GM23338 (cell line): ENCODE measurements around the gene FBXO15. TPM values are rescaled to one million over a fixed set of nuclear protein-coding genes. Genes with fewer than 3 reads are reported as not detected.

Source experiments
- ATAC-seq: fragments of 200-7000 bp; cut with Tn5 transposase; 3 replicates; pipeline ENCODE4 v1.9.1; 2020
- DNase-seq: peaks from one replicate; pipeline ENCODE4 v3.0.0-alpha.2; 2015; ENCODE audit warnings: low spot score
- H2AFZ ChIP-seq: fragments of 200-600 bp; sonication (generic); 2 replicates; pipeline ENCODE4 v1.8.0; 2016; ENCODE audit warnings: antibody characterized with exemption, mild to moderate bottlenecking, moderate library complexity
- H3F3A ChIP-seq: fragments of 200-600 bp; sonication (generic); replicated peaks from 2 replicates; pipeline ENCODE4 v1.8.0; 2017; ENCODE audit warnings: antibody characterized with exemption, mixed run types, low read depth
- H3K27ac ChIP-seq: fragments of 200-600 bp; sonication (generic); 2 replicates; pipeline ENCODE4 v1.6.1; 2016; ENCODE audit warnings: low read depth
- H3K27me3 ChIP-seq: fragments of 200-600 bp; sonication (generic); 2 replicates; pipeline ENCODE4 v1.8.0; 2016; ENCODE audit warnings: mild to moderate bottlenecking, mixed run types, moderate library complexity; ENCODE audit not compliant: insufficient read depth
- H3K36me3 ChIP-seq: fragments of 200-600 bp; sonication (generic); 2 replicates; pipeline ENCODE4 v1.8.0; 2016; ENCODE audit warnings: mild to moderate bottlenecking; ENCODE audit not compliant: insufficient read depth
- H3K4me1 ChIP-seq: fragments of 200-600 bp; sonication (generic); 2 replicates; pipeline ENCODE4 v1.8.0; 2016; ENCODE audit warnings: mild to moderate bottlenecking, moderate library complexity; ENCODE audit not compliant: insufficient read depth
- H3K4me2 ChIP-seq: fragments of 200-600 bp; sonication (generic); 2 replicates; pipeline ENCODE4 v1.7.1; 2017; ENCODE audit warnings: mixed run types
- H3K4me3 ChIP-seq: fragments of 200-600 bp; sonication (generic); 2 replicates; pipeline ENCODE4 v1.6.1; 2016; ENCODE audit warnings: mixed run types
- H3K79me2 ChIP-seq: fragments of 200-600 bp; sonication (generic); replicated peaks from 2 replicates; pipeline ENCODE4 v1.8.0; 2017; ENCODE audit warnings: mild to moderate bottlenecking; ENCODE audit not compliant: insufficient read depth
- H3K9me2 ChIP-seq: fragments of 200-600 bp; sonication (generic); 2 replicates; pipeline ENCODE4 v1.8.0; 2017; ENCODE audit not compliant: insufficient read depth
- H4K20me1 ChIP-seq: fragments of 200-600 bp; sonication (generic); replicated peaks from 2 replicates; pipeline ENCODE4 v1.8.0; 2017; ENCODE audit warnings: mild to moderate bottlenecking; ENCODE audit not compliant: insufficient read depth
- H3K27ac Mint-ChIP-seq: 2 replicates; pipeline ENCODE4 v1.8.0; 2020; ENCODE audit warnings: inconsistent platforms, mild to moderate bottlenecking, moderate library complexity, mixed read lengths
- H3K27me3 Mint-ChIP-seq: 3 replicates; pipeline ENCODE4 v1.8.0; 2022; ENCODE audit warnings: low read depth, mild to moderate bottlenecking, moderate library complexity, mixed read lengths, inconsistent platforms; ENCODE audit not compliant: insufficient read depth, poor library complexity
- H3K36me3 Mint-ChIP-seq: 3 replicates; pipeline ENCODE4 v1.8.0; 2021; ENCODE audit warnings: low read depth, mild to moderate bottlenecking, inconsistent platforms, moderate library complexity, mixed read lengths
- H3K4me1 Mint-ChIP-seq: 3 replicates; pipeline ENCODE4 v1.8.0; 2020; ENCODE audit warnings: mild to moderate bottlenecking, inconsistent platforms, mixed read lengths
- H3K4me3 Mint-ChIP-seq: 3 replicates; pipeline ENCODE4 v1.8.0; 2021; ENCODE audit warnings: moderate library complexity, mild to moderate bottlenecking, inconsistent platforms, mixed read lengths
- H3K9me3 Mint-ChIP-seq: 3 replicates; pipeline ENCODE4 v1.8.0; 2020; ENCODE audit warnings: moderate library complexity, mild to moderate bottlenecking, inconsistent platforms, mixed read lengths
- CREB1 ChIP-seq: fragments of 250-450 bp; sonication (Bioruptor Pico); IDR thresholded peaks from 2 replicates; pipeline ENCODE4 v1.5.0; 2020; ENCODE audit warnings: low read depth, mild to moderate bottlenecking, moderate library complexity
- EZH2 ChIP-seq: fragments of 200-600 bp; sonication (generic); IDR thresholded peaks from one replicate; pipeline ENCODE4 v1.8.0; 2017; ENCODE audit warnings: antibody characterized with exemption, mild to moderate bottlenecking, low read depth; ENCODE audit not compliant: unreplicated experiment
- EZH2phosphoT487 ChIP-seq: fragments of 200-600 bp; sonication (generic); IDR thresholded peaks from one replicate; pipeline ENCODE4 v1.8.1; 2018; ENCODE audit warnings: antibody characterized with exemption; ENCODE audit not compliant: unreplicated experiment
- JUNB ChIP-seq: IDR thresholded peaks from one replicate; pipeline ENCODE4 v1.6.1; 2016; ENCODE audit warnings: antibody characterized with exemption; ENCODE audit not compliant: unreplicated experiment
- NANOG ChIP-seq: IDR thresholded peaks from 2 replicates; pipeline ENCODE4 v1.6.1; 2016; ENCODE audit warnings: antibody characterized with exemption, borderline replicate concordance
- STAT1 ChIP-seq: IDR thresholded peaks from one replicate; pipeline ENCODE4 v1.6.1; 2016; ENCODE audit warnings: antibody characterized with exemption; ENCODE audit not compliant: unreplicated experiment
- ZNF114 ChIP-seq: fragments of 250-450 bp; sonication (Bioruptor Pico); IDR thresholded peaks from 2 replicates; pipeline ENCODE4 v1.5.0; 2020; ENCODE audit warnings: mild to moderate bottlenecking, moderate library complexity
- polyA plus RNA-seq: library from polyadenylated mRNA; unstranded; fragments of >200 nt; fragmentation: Nextera tagmentation; extraction: Ambion mirVana; gene quantifications from 2 replicates; pipeline ENCODE4 v1.2.1, GENCODE V29; 2016
- total RNA-seq: library from RNA; depleted of rRNA; stranded (reverse); fragments of >200 nt; shearing (Covaris generic); gene quantifications from 2 replicates; pipeline ENCODE4 v1.2.3, GENCODE V29; 2014
- TF ChIP-seq, protein P1 (sequence below), 2 experiments: fragments of 200-600 bp in 1 of 2; sonication (generic) in 1 of 2; conservative IDR thresholded peaks; 2 replicates each; pipeline versions ENCODE4 v1.5.1 to v1.6.1; 2016 to 2017; ENCODE audit warnings: antibody characterized with exemption in 2 of 2, low read depth in 2 of 2, mild to moderate bottlenecking in 2 of 2, moderate library complexity in 1 of 2
- TF ChIP-seq, protein P2 (sequence below): IDR thresholded peaks from 2 replicates; pipeline ENCODE4 v1.6.1; 2016; ENCODE audit warnings: antibody characterized with exemption
- TF ChIP-seq, protein P3 (sequence below): IDR thresholded peaks from one replicate; pipeline ENCODE4 v1.6.1; 2018; ENCODE audit warnings: antibody characterized with exemption; ENCODE audit not compliant: unreplicated experiment

Gene FBXO15
- total and polyA plus RNA-seq, 2 experiments from 2014 or later: 0.21 to 0.53 TPM

DNA sequence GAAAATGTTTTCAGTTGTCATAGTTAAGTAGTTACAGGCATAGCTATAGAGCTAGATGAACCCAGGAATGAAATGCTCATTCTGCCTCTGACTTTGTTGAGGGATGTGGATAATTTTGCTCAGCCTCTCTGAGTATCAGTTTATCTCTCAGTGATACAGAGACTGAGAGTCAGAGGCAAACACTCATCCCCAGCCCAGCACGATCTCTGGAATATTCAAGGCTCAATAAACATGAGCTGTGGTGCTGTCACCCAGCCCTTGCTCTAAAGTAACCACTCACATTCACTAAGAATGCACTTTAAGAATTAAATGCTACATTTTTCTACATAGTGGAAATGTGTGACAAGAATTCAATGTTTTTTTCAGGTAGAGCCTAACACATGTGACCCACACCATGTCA is 31.2 kb upstream of the FBXO15 start:
- no peaks in the 10 kb centered on the region for H3K36me3 Mint-ChIP-seq
- Histone ChIP-seq H3K27me3 (no peaks in the 10 kb centered on the region), H3K4me3 (no peak overlapping the region), H3K79me2 (no peaks in the 10 kb centered on the region), H3K27ac (no peak overlapping the region), H3K36me3 (no peaks in the 10 kb centered on the region), H2AFZ (no peak overlapping the region), H4K20me1 (no peaks in the 10 kb centered on the region), H3K4me1 (peaks cover 7% of the 10 kb centered on the region), H3F3A (no peaks in the 10 kb centered on the region), H3K9me2 (no peaks in the 10 kb centered on the region), H3K4me2 (no peak overlapping the region)
- peaks cover 7% of the 10 kb centered on the region for H3K4me1 Mint-ChIP-seq
- H3K27ac Mint-ChIP-seq: no peak overlapping the region
- H3K27me3 Mint-ChIP-seq: peaks cover 15% of the 10 kb centered on the region
- TF ChIP-seq STAT1: no peak
- TF ChIP-seq, protein P1, sequence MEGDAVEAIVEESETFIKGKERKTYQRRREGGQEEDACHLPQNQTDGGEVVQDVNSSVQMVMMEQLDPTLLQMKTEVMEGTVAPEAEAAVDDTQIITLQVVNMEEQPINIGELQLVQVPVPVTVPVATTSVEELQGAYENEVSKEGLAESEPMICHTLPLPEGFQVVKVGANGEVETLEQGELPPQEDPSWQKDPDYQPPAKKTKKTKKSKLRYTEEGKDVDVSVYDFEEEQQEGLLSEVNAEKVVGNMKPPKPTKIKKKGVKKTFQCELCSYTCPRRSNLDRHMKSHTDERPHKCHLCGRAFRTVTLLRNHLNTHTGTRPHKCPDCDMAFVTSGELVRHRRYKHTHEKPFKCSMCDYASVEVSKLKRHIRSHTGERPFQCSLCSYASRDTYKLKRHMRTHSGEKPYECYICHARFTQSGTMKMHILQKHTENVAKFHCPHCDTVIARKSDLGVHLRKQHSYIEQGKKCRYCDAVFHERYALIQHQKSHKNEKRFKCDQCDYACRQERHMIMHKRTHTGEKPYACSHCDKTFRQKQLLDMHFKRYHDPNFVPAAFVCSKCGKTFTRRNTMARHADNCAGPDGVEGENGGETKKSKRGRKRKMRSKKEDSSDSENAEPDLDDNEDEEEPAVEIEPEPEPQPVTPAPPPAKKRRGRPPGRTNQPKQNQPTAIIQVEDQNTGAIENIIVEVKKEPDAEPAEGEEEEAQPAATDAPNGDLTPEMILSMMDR (conservative IDR thresholded peaks at IDR 0.05; ENCODE audit: low read depth in 2 of 2): no peak
- TF ChIP-seq, protein P2, sequence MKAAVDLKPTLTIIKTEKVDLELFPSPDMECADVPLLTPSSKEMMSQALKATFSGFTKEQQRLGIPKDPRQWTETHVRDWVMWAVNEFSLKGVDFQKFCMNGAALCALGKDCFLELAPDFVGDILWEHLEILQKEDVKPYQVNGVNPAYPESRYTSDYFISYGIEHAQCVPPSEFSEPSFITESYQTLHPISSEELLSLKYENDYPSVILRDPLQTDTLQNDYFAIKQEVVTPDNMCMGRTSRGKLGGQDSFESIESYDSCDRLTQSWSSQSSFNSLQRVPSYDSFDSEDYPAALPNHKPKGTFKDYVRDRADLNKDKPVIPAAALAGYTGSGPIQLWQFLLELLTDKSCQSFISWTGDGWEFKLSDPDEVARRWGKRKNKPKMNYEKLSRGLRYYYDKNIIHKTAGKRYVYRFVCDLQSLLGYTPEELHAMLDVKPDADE: no peak
- no peak for TF ChIP-seq EZH2
- no peak for TF ChIP-seq ZNF114 (CRISPR knock-in tag)
- TF ChIP-seq CREB1 (CRISPR knock-in tag): no peak
- TF ChIP-seq, protein P3, sequence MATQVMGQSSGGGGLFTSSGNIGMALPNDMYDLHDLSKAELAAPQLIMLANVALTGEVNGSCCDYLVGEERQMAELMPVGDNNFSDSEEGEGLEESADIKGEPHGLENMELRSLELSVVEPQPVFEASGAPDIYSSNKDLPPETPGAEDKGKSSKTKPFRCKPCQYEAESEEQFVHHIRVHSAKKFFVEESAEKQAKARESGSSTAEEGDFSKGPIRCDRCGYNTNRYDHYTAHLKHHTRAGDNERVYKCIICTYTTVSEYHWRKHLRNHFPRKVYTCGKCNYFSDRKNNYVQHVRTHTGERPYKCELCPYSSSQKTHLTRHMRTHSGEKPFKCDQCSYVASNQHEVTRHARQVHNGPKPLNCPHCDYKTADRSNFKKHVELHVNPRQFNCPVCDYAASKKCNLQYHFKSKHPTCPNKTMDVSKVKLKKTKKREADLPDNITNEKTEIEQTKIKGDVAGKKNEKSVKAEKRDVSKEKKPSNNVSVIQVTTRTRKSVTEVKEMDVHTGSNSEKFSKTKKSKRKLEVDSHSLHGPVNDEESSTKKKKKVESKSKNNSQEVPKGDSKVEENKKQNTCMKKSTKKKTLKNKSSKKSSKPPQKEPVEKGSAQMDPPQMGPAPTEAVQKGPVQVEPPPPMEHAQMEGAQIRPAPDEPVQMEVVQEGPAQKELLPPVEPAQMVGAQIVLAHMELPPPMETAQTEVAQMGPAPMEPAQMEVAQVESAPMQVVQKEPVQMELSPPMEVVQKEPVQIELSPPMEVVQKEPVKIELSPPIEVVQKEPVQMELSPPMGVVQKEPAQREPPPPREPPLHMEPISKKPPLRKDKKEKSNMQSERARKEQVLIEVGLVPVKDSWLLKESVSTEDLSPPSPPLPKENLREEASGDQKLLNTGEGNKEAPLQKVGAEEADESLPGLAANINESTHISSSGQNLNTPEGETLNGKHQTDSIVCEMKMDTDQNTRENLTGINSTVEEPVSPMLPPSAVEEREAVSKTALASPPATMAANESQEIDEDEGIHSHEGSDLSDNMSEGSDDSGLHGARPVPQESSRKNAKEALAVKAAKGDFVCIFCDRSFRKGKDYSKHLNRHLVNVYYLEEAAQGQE: no peak
- no peak overlapping the region for H3K4me3 Mint-ChIP-seq
- no peaks in the 10 kb centered on the region; the same call in 2 of the 3 replicates for H3K9me3 Mint-ChIP-seq
- ATAC-seq: no peak
- DNase-seq: no peak

DNA sequence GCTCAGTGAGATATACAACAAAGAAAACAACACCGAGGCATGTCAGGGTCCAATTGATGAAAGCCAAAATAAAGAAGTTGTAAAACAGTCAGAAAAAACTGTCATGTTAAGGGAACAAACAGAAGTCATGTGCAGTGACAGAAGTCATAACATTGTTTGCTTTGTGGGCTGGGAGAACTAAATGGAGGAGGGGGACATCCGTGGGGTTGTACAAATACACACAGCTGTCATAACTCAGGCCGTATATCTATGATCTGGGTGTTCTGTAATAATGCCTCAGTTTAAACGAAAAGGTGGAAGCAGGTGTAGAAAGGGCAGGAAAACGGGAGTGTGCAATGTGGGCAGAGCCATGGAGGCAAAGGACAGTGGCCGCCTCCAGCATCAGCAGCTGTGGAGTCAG is 28.0 kb upstream of the FBXO15 start:
- H3K27me3 Mint-ChIP-seq: peaks cover 12% of the 10 kb centered on the region
- no peak overlapping the region for H2AFZ ChIP-seq
- H4K20me1 ChIP-seq: no peaks in the 10 kb centered on the region
- H3K9me2 ChIP-seq: no peaks in the 10 kb centered on the region
- H3K36me3 ChIP-seq: no peaks in the 10 kb centered on the region
- no peaks in the 10 kb centered on the region for H3K36me3 Mint-ChIP-seq
- no peak overlapping the region for H3K4me3 ChIP-seq
- H3K4me2 ChIP-seq: no peak overlapping the region
- no peak overlapping the region for H3K27ac ChIP-seq
- no peaks in the 10 kb centered on the region for H3F3A ChIP-seq
- ATAC-seq (no peak), DNase-seq (no peak)
- no peaks in the 10 kb centered on the region for H3K79me2 ChIP-seq
- no peaks in the 10 kb centered on the region for H3K4me1 Mint-ChIP-seq
- no peaks in the 10 kb centered on the region for H3K27me3 ChIP-seq
- H3K9me3 Mint-ChIP-seq: no peaks in the 10 kb centered on the region; the same call in 2 of the 3 replicates
- no peak overlapping the region for H3K27ac Mint-ChIP-seq
- no peak overlapping the region for H3K4me3 Mint-ChIP-seq
- no peaks in the 10 kb centered on the region for H3K4me1 ChIP-seq
- TF ChIP-seq NANOG: no peak
- no peak for TF ChIP-seq EZH2phosphoT487
- TF ChIP-seq, protein P2: no peak
- TF ChIP-seq, protein P3: no peak
- TF ChIP-seq EZH2: no peak
- no peak for TF ChIP-seq JUNB
- TF ChIP-seq, protein P1 (conservative IDR thresholded peaks at IDR 0.05; ENCODE audit: low read depth in 2 of 2): no peak
- no peak for TF ChIP-seq ZNF114 (CRISPR knock-in tag)
- no peak for TF ChIP-seq STAT1
